ENCODE data around the gene STXBP6.

STXBP6 gene

GRCh38 chr14:24801024-24801423 is 248.9 kb downstream of the STXBP6 start:
- TF ChIP-seq EP300 (IDR thresholded peaks at IDR 0.05; ENCODE audit: borderline replicate concordance) (no peak), RAD21 (IDR thresholded peaks at IDR 0.05; ENCODE audit: low read depth) (no peak), TCF12 (IDR thresholded peaks at IDR 0.05; ENCODE audit: low read depth) (no peak), CREB1 (IDR thresholded peaks at IDR 0.05; ENCODE audit: low read depth) (no peak), USF1 (IDR thresholded peaks at IDR 0.05) (no peak), EGR1 (IDR thresholded peaks at IDR 0.05) (no peak)

- TF ChIP-seq USF1 (IDR thresholded peaks at IDR 0.05) (no peak), MAX (IDR thresholded peaks at IDR 0.05) (no peak), TEAD4 (IDR thresholded peaks at IDR 0.05) (no peak), RAD21 (IDR thresholded peaks at IDR 0.05; ENCODE audit: low read depth) (no peak), YY1 (IDR thresholded peaks at IDR 0.05; ENCODE audit: low read depth) (no peak), EGR1 (IDR thresholded peaks at IDR 0.05) (no peak), EP300 (IDR thresholded peaks at IDR 0.05; ENCODE audit: borderline replicate concordance) (no peak), TCF12 (IDR thresholded peaks at IDR 0.05; ENCODE audit: low read depth) (no peak), CREB1 (IDR thresholded peaks at IDR 0.05; ENCODE audit: low read depth) (no peak)
Measured at GRCh38 chr14:24798911-24799462, 251.0 kb downstream of the STXBP6 start.

- TF ChIP-seq MAX (IDR thresholded peaks at IDR 0.05) (no peak), YY1 (IDR thresholded peaks at IDR 0.05; ENCODE audit: low read depth) (no peak), NFIC (IDR thresholded peaks at IDR 0.05) (no peak), TCF12 (IDR thresholded peaks at IDR 0.05; ENCODE audit: low read depth) (no peak)
Measured at GRCh38 chr14:24795406-24795805, 254.5 kb downstream of the STXBP6 start.

GRCh38 chr14:24794644-24795305 is 255.2 kb downstream of the STXBP6 start:
- TF ChIP-seq USF1 (IDR thresholded peaks at IDR 0.05): no peak
- TF ChIP-seq FOXM1 (IDR thresholded peaks at IDR 0.05; ENCODE audit: borderline replicate concordance, low read depth): no peak
- TF ChIP-seq RAD21 (IDR thresholded peaks at IDR 0.05; ENCODE audit: low read depth): no peak
- no peak for TF ChIP-seq NFIC (IDR thresholded peaks at IDR 0.05)
- TF ChIP-seq YY1 (IDR thresholded peaks at IDR 0.05; ENCODE audit: low read depth): no peak
- no peak for TF ChIP-seq CREB1 (IDR thresholded peaks at IDR 0.05; ENCODE audit: low read depth)
- no peak for TF ChIP-seq EP300 (IDR thresholded peaks at IDR 0.05; ENCODE audit: borderline replicate concordance)
- TF ChIP-seq ZBTB7A (IDR thresholded peaks at IDR 0.05; ENCODE audit: low read depth): no peak
- TF ChIP-seq MAX (IDR thresholded peaks at IDR 0.05): no peak
- no peak for TF ChIP-seq TEAD4 (IDR thresholded peaks at IDR 0.05)
- no peak for TF ChIP-seq EGR1 (IDR thresholded peaks at IDR 0.05)
- no peak for TF ChIP-seq REST (IDR thresholded peaks at IDR 0.05; ENCODE audit: low read depth)
- no peak for TF ChIP-seq TAF1 (IDR thresholded peaks at IDR 0.05; ENCODE audit: low read depth)
- TF ChIP-seq CEBPB (IDR thresholded peaks at IDR 0.05): no peak
- TF ChIP-seq TCF12 (IDR thresholded peaks at IDR 0.05; ENCODE audit: low read depth): no peak

GRCh38 chr14:24790196-24790595 is 259.8 kb downstream of the STXBP6 start:
- TF ChIP-seq EGR1 (IDR thresholded peaks at IDR 0.05) (no peak), FOXM1 (IDR thresholded peaks at IDR 0.05; ENCODE audit: borderline replicate concordance, low read depth) (no peak), TEAD4 (IDR thresholded peaks at IDR 0.05) (no peak), ZBTB7A (IDR thresholded peaks at IDR 0.05; ENCODE audit: low read depth) (no peak), TCF12 (IDR thresholded peaks at IDR 0.05; ENCODE audit: low read depth) (no peak), RAD21 (IDR thresholded peaks at IDR 0.05; ENCODE audit: low read depth) (no peak), CREB1 (IDR thresholded peaks at IDR 0.05; ENCODE audit: low read depth) (no peak), NFIC (IDR thresholded peaks at IDR 0.05) (no peak), CEBPB (IDR thresholded peaks at IDR 0.05) (no peak), YY1 (IDR thresholded peaks at IDR 0.05; ENCODE audit: low read depth) (no peak), MAX (IDR thresholded peaks at IDR 0.05) (no peak), EP300 (IDR thresholded peaks at IDR 0.05; ENCODE audit: borderline replicate concordance) (no peak)

- TF ChIP-seq ZBTB7A (IDR thresholded peaks at IDR 0.05; ENCODE audit: low read depth): no peak
- TF ChIP-seq TCF12 (IDR thresholded peaks at IDR 0.05; ENCODE audit: low read depth): no peak
- no peak for TF ChIP-seq TEAD4 (IDR thresholded peaks at IDR 0.05)
- TF ChIP-seq CREB1 (IDR thresholded peaks at IDR 0.05; ENCODE audit: low read depth): no peak
- no peak for TF ChIP-seq MAX (IDR thresholded peaks at IDR 0.05)
- no peak for TF ChIP-seq YY1 (IDR thresholded peaks at IDR 0.05; ENCODE audit: low read depth)
- no peak for TF ChIP-seq REST (IDR thresholded peaks at IDR 0.05; ENCODE audit: low read depth)
- TF ChIP-seq EGR1 (IDR thresholded peaks at IDR 0.05): no peak
- no peak for TF ChIP-seq USF1 (IDR thresholded peaks at IDR 0.05)
- no peak for TF ChIP-seq FOXM1 (IDR thresholded peaks at IDR 0.05; ENCODE audit: borderline replicate concordance, low read depth)
- no peak for TF ChIP-seq RAD21 (IDR thresholded peaks at IDR 0.05; ENCODE audit: low read depth)
- no peak for TF ChIP-seq TAF1 (IDR thresholded peaks at IDR 0.05; ENCODE audit: low read depth)
- TF ChIP-seq NFIC (IDR thresholded peaks at IDR 0.05): no peak
- no peak for TF ChIP-seq CEBPB (IDR thresholded peaks at IDR 0.05)
- TF ChIP-seq EP300 (IDR thresholded peaks at IDR 0.05; ENCODE audit: borderline replicate concordance): no peak
Measured at GRCh38 chr14:24789378-24789884, 260.5 kb downstream of the STXBP6 start.

Measured in Ishikawa (cell line).